NCI-H1694 treated with DMSO at 0.1 percent for 48 hours (cell line): ENCODE measurements around the gene C3orf33.
"Not testable (repeated sequence)": the region's sequence is repeated elsewhere in the genome, so short reads cannot be mapped to it uniquely, and the experiment has no call there.

ENCODE experiments used
- DNase-seq: peaks from one replicate; lab custom pipeline; 2025; lab: John Stamatoyannopoulos, UW

The C3orf33 gene, protein sequence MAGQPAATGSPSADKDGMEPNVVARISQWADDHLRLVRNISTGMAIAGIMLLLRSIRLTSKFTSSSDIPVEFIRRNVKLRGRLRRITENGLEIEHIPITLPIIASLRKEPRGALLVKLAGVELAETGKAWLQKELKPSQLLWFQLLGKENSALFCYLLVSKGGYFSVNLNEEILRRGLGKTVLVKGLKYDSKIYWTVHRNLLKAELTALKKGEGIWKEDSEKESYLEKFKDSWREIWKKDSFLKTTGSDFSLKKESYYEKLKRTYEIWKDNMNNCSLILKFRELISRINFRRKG

DNA sequence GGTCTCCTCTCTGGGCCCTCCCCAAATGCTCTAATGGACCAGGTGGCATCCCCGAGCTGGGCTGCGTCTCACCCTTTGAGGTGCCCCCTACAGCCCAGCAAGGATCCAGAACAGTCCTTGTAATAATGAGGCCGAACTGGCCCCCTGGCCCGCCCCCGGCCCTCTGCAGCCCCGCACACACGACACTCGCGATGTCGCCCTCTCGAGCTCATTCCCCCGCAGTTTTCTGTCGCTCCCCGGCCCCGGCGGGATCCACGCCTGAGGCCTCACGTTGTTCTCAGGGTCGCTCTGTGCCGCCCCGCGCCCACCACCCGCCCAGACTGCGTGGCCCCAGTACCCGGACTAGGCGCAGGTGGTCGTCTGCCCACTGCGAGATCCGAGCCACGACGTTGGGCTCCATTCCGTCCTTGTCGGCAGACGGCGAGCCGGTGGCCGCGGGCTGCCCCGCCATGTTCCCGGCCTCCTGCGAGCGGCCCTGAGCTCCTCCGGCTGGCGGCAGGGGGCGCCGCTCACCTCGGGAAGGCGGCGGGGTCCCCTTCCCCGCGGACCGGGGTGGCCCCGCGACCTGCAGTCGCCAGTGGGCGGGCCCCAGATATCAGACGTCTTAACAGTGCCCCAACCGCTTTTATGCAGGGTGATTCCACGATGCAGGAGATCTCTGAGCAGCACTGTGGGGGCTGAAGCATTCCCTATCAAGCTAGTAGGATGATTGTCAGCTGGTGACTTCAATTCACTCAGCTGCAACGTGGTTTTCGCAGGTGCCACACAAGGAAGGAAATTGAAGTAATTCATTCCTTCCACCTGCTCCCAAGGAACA is at the start of gene C3orf33:
TSS of gene C3orf33 (minus strand) at position 477 of the 817 bp plus-strand sequence. CDS start at position 451, 26 bp downstream.
- peak; percentile 72 for DNase-seq

DNA sequence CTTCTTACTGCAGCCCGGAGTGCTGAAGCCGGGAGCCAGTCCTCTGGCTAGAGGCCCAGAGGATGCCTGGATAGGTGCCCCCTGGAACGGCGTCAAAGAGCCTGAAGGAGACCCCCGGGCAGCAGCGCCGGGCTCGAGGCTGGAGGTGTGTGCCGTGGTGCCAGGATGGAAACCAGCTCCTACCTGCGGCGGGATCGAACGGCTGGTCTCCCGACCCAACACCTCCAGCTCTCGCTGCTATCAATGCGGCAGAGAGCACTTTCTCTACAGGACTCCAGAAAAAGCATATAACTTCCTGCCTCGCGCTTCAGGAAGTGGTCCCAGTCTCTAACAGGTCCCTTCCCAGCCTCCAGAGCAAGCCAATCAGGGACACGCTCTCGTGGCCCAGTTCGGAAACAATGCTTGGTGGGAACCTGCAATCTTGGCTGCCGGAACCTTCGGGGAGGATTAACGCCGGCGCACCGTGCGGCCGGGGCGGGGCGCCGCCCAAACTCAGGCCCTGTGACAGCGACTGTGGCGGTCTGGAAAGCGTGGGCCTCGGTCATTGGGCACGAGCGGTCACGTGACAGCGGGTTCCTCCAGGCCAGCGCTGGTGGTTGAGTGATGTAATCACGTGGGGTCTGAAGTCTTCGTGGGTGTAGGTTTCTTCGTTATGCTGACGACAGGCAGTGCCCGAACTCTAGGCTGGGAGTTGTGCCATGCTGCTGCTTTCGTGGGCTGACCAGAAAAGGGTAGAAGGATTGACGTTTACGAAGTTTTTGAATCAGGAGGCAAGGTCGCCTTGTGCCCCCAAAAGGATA is 48.3 kb upstream of the C3orf33 start, which contains the start of gene SLC33A1:
TSS of gene SLC33A1 (minus strand) at position 287 of the 800 bp plus-strand sequence. CDS start 430 bp downstream, outside the sequence.
- peak; percentile 99 for DNase-seq

DNA sequence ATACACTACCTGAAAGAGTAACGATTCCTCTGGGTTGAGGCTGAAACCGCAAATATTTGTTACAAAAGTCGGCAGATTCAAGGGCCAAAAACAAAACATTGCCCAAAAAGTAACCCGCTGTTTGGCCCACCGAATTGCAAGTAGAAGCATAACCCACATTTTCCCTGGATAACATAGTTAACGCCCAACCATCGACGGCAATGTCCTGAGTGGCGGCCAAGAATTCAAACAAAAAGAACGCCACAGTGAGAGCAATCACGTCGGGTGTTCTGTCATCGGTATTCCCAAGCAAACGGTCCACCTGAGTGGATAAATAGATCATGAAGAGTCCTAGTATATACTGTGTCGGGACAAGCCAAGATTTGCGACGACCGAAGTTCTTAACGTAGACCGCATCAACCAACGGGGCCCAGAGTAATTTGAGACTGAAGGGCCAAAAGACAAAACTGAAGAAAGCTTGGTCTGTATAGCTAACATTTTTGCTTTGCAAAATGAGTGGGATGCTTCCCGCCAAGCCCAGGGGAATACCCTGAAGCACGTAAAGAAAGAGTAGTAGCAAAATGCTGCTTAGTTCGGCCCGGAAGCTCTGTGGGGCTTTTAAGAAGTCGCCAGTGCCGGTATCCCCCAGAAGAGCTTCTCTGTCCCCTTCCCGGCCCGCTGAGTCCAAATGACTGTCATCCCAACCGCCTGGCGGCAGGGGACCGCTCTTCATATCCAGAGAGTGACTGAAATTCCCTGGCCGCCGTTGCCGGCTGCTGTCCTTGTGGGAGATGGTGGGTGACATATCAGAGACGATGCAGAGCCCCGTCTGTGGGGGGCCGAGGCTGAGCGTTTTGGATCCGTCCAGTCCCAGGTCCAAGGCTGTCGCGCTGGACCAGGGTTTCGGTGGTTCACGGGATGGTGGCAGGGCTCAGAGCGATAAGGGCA is 47.4 kb upstream of the C3orf33 start:
- peak; percentile 8 for DNase-seq

DNA sequence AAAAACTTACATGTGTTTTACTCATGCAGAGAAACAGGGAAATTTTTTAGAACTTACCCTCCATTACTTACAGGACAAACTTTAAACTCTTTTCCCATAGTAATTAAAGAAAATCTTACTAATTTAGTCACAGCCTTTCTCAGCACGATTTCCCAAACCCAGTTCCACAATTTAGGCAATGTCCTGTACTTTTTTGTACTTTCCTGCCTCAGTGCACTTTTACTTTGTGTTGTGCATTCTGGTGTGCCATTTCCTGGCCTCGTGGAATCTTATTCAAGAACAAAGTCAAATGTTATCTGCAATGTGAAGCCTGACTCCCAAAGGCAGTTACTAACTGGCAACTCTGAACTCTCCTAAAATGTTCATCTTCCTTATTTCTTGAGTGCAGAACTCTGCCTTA is 46.3 kb upstream of the C3orf33 start:
- no peak for DNase-seq

DNA sequence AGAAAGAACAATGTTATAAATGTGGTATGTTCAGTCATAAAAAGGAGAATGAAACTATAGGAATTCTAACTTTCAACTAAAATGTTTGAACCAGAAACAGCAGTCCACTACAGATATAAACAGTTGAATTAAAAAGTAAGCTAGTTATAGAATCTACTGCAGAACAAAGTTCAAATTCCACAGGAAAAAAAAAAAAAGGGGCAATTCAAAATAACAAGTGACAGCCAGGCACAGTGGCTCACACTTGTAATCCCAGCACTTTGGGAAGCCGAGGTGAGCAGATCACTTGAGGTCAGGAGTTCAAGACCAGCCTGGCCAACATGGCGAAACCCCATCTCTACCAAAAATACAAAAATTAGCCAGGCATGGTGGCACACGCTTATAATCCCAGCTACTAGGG is 43.3 kb upstream of the C3orf33 start:
- DNase-seq, result not testable (repeated sequence)

DNA sequence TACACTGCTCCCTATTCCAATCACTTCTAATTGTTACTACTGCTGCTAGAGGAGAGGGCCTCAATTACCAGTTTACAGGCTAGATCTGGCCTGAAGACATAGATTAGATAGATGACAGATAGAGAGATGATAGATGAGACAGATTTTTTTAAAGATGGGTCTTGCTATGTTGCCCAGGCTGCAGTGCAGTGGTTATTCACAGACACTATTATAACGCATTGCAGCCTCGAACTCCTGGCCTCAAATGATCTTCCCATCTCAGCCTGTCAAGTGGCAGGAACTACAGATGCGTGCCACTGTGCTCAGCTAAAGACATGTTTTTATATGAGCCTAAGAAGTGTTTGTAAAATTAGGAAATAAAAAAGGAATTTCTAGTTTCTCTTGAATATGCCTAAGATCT is 41.9 kb upstream of the C3orf33 start:
- DNase-seq, result no peak

DNA sequence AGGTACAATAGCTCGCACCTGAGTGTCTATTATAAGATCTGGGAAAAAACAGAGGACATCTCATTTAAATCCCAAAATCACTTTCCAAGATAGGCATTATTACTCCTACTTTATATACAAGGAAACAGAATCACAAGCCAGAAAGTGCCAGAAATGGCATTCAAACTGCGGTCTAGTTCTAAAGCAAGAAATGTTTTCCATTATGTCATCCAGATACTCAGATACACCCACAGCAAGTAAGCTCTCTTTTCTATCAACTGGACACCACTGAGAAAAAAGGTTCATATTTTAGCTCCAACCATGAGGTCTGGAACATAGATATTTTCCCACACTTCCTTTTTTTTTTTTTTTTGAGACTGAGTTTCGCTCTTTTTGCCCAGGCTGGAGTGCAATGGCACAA is 40.0 kb upstream of the C3orf33 start:
- no peak for DNase-seq

DNA sequence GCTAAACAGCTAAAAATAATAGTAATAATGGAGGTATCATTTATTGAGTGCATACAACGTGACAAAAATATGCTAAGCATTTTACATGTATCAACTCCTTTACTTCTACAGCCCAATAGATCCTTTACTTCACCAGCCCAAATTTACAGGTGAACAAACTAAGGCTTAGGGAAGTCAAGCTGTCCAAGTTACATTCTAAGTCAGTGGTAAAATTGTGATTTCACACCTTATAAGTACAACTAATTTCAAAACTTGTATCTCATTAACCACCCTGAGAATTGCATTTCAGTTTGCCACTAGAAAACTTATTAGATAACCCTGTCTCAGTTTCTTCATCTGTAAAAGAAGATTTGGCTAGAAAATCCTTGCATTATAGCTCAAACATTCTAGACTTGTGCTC is 37.5 kb upstream of the C3orf33 start:
- DNase-seq, result no peak

DNA sequence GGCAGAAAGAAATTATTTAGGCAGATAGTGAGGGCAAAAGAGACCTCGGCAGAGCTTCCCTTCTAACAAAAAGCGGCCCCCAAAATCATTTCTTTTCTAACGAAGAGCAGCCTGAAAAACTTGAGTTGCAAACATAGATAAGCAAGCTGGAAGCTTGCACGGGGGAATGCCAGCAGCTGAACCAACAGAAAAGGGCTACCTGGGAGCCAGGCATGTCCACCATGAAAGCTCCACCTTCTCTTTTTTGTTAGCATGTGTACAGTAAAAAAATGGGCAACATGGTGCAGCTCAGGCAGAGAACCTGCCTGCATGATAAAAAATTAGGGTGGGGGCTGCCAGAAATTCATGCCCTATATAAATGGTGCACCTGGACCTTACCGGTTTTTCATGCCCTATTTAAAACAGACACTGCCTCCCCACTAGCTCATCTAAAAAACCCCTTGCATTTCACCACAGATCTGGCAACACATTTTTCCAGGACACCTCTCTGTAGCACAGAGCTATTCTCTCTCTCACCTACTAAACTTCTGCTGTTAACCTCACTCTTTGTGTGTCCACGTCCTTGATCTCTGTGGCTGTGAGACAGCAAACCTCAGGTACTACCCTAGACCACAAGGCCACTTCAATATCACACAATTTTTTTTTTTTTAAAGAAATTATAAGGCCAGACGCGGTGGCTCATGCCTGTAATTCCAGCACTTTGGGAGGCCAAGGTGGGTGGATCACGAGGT is 29.4 kb upstream of the C3orf33 start:
- DNase-seq, result no peak

DNA sequence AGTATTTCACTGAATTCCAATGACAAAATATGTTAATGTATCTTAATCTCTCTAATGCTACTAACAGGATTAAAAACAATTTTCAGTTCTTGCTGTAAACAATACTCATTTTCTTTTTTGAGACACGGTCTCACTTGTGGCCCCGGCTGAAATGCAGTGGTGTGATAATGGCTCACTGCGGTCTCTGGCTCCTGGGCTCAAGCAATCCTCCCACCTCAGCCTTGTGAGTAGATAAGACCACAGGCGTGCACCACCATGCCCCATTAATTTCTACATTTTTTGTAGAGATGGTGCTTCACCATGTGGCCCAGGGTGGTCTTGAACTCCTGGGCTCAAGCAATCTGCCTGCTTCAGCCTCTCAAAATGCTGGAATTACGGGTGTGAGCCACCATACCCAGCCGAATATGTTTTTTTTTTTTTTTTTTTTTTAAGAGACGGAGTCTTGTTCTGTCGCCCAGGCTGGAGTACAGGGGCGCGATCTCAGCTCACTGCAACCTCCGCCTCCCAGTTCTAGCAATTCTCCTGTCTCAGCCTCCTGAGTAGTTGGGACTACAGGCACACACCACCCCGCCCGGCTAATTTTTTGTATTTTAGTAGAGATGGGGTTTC is 22.5 kb upstream of the C3orf33 start:
- not testable (repeated sequence) for DNase-seq

DNA sequence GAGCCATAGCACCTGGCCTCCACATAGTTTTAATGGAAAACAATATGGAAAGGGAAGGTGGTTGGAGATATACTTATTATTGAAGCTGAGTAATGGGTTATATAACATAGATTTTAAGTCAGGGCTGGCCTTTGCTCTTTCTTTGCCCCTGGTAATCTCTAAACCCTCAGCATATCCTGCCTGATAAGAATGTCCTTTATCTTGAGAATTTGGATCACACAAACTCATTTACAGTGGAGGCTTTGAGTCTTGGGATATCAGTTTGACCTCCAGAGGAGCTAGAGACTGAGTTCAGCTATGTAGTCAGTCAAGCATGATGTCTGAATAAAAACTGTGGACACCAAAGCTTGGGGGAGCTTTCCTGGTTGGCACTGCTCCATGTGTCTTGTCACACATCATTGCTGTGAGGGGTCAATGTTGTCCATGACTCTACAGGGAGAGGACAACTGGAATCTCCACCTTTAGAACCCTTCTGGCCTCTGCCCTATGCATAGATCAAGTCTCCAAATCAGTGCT is 9.0 kb upstream of the C3orf33 start:
- no peak for DNase-seq

DNA sequence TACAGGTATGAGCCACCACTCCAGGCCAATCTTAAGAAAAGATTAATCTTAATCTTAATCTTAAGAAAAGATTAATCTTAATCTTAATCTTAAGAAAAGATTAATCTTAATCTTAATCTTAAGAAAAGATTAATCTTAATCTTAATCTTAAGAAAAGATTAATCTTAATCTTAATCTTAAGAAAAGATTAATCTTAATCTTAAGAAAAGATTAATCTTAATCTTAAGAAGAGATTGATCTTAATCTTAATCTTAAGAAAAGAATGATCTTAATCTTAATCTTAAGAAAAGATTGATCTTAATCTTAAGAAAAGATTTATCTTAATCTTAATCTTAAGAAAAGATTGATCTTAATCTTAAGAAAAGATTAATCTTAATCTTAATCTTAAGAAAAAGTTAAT is 7.1 kb upstream of the C3orf33 start:
- DNase-seq, result not testable (repeated sequence)

DNA sequence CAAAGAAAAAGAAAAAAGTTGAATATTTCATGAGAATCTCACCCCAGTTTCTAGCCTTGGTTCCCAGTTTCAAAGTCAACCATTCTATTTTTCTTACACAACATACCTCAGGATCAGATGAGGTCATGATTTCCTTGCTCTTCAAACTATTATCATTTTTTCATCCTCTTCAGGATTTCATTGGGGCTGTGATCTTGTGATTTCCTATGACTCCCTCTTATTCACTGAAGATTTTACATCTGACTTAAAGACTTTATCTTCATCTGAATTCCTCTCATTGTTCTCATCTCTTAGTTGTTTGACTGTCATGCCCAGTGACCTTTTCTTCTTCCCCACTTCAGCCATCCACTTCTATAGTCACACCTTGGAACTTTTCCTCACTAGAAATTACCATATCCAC is 3.1 kb upstream of the C3orf33 start:
- DNase-seq, result no peak

DNA sequence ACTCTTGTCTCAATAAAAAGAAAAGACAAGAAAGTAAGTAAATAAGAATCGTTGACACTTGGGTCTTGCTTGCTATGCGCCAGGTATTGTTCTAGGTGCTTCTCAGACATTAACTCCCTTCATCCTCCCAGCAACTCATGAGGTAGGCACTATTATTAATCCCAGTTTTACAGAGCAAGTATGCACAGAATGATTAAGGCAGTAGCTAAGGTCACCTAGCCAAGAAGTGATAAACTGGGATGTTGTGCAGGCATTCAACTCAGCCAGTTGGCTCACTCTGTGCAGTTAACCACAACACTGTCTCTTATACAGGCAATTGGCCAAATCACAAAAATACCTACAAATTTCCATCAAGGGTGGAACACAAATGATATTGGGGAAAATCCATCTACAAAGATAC is 1.7 kb upstream of the C3orf33 start:
- no peak for DNase-seq

DNA sequence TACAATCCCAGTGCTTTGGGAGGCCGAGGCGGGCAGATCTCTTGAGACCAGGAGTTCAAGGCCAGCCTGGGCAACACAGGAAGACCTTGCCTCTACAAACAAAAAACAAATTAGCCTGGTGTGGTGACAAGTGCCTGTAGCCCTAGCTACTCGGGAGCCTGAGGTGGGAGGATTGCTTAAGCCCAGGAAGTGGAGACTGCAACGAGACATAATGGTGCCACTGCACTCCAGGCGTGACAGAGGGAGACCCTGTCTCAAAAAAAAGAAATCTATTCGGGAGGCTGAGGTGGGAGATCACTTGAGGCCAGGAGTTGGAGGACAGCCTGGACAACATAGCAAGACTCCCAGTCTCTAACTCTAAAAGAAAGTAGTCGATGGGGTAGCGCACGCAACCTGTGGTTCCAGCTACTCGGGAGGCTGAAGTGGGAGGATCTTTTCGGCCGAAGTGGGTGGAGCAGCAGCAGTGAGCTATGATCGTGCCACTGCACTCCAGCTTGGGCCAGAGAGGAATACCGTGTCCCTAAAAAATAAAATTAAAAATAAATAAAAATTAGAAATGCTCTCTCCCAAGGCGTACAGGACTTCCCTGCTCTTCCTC is 775 bp downstream of the C3orf33 start:
- DNase-seq, result no peak

DNA sequence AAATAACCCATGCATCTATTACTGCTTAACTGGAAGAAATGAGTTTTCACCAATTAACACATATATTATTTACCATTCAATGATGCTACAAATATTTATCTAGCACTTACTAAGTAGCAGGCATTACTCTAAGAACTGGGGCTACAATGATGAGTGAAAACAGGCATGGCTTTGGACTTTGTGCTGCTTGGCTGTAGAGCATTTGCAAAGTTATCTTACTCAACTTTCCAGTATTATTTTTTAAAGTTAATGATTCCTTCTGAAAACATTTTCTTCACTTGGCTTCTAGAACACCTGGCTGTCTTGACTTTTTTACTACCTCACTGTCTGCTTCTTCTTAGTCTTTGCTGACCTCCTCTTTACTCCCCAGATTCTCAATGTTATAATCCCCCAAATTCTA is 1.8 kb downstream of the C3orf33 start:
- DNase-seq, result no peak

DNA sequence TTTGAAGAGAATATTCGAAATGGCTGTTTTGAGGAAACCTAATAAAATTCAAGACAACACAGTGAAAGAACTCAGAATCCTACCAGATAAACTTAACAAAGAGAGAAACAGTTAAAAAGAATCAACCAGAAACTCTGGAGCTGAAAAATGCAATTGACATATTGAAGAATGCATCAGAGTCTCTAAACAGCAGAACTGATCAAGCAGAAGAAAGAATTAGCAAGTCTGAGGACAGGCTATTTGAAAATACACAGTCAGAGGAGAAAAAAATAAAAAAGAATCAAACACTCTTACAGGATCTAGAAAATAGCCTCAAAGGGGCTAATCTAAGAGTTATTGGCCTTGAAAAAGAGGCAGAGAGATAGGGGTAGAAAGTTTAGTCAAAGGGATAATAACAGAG is 13.5 kb downstream of the C3orf33 start:
- DNase-seq, result no peak

DNA sequence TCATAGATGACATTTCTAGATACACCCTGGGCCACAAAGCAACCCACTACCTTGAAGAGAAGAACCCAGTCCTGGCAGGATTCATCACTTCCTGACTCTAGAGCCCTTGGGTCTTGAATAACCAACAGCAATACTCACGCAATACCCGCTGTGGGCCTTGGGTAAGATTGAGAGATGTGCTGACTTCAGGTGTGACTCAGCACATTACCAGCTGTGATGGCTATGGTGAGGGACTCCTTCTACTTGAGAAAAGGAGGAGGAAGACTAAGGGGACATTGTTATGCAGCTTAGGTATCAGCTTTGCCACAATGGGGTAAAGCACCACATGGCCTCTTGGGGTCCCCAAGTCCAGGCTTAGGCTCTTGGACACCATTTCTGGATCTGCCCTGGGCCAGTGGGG is 14.9 kb downstream of the C3orf33 start:
- DNase-seq, result no peak

DNA sequence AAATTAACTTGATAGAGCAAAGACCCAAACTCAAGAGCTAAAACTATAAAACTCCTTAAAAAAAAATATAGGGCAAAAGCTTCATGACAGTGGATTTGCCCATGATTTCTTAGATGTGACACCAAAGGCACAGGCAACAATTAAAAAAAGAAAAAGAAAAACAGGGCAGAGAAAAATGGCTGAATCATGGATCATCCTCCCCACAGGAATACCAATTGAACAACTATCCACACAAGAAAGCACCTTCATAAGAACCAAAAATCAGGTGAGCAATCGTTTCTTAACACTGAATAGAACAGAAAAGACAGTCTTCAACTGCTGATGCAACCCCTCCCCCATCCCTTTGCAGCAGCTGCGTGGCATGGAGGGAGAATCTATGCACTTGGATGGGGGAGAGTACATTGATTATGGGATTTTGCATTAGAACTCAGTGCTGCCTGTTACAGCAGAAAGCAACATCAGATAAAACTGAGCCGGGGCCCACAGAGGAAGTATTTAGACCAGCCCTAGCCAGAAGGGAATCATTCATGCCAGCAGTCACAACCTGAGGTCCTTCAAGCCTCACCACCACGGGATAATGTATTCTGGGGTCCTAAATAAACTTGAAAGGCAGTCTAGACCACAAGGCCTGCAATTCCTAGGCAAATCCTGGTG is 15.7 kb downstream of the C3orf33 start:
- DNase-seq, result no peak
